Frontal cortex (tissue), 4 donors: ENCODE measurements around the gene UQCC2. TPM values are rescaled to one million over a fixed set of nuclear protein-coding genes. Genes with fewer than 3 reads are reported as not detected.

Source experiments
- DNase-seq, 2 donors: peaks; one replicate each; pipeline ENCODE4 v3.0.0; 2012; ENCODE audit warnings: low spot score in 2 of 2
- FAIRE-seq: peaks from 2 replicates; lab custom pipeline; 2012; peaks lifted over from hg19 to GRCh38; lab: Jason Lieb, UNC
- total RNA-seq: library from RNA; depleted of rRNA; stranded (reverse); fragments of >200 nt; gene quantifications from one replicate; pipeline ENCODE4 v1.2.3, GENCODE V29; 2014
- donor health status: control.
- donor health status: control.
- donor health status: control.

Gene UQCC2
- total RNA-seq = 19.6 TPM

- DNase-seq = peak; percentile 83 to 96
- FAIRE-seq = no peak
Measured at GRCh38 chr6:33711140-33712129, at the start of gene UQCC2. TSS of gene UQCC2 (minus strand) at chr6:33711700. CDS start at chr6:33711686, 14 bp downstream.

GRCh38 chr6:33759887-33760629, 48.6 kb upstream of the UQCC2 start:
- no peak for FAIRE-seq
- no peak for DNase-seq

GRCh38 chr6:33758815-33759216, 47.3 kb upstream of the UQCC2 start:
- FAIRE-seq (no peak), DNase-seq (no peak)

GRCh38 chr6:33757906-33758305, 46.4 kb upstream of the UQCC2 start:
- FAIRE-seq (no peak), DNase-seq (no peak)

GRCh38 chr6:33757113-33757512, 45.6 kb upstream of the UQCC2 start:
- DNase-seq (no peak), FAIRE-seq (no peak)

GRCh38 chr6:33756211-33756954, 44.9 kb upstream of the UQCC2 start:
- FAIRE-seq = no peak
- DNase-seq = no peak

GRCh38 chr6:33755070-33755869, 43.8 kb upstream of the UQCC2 start:
- no peak for DNase-seq
- FAIRE-seq = no peak

- FAIRE-seq (no peak), DNase-seq (no peak)
Measured at GRCh38 chr6:33754222-33754621, 42.7 kb upstream of the UQCC2 start.

- DNase-seq = no peak
- FAIRE-seq = no peak
Measured at GRCh38 chr6:33752646-33753015, 41.1 kb upstream of the UQCC2 start.

GRCh38 chr6:33751771-33752645, 40.5 kb upstream of the UQCC2 start:
- DNase-seq (no peak), FAIRE-seq (no peak)

- DNase-seq = no peak
- no peak for FAIRE-seq
Measured at GRCh38 chr6:33750244-33750991, 38.9 kb upstream of the UQCC2 start.

- DNase-seq (no peak), FAIRE-seq (no peak)
Measured at GRCh38 chr6:33749401-33749800, 37.9 kb upstream of the UQCC2 start.

GRCh38 chr6:33748841-33749240, 37.3 kb upstream of the UQCC2 start:
- DNase-seq (no peak), FAIRE-seq (no peak)

- FAIRE-seq (no peak), DNase-seq (no peak)
Measured at GRCh38 chr6:33747823-33748222, 36.3 kb upstream of the UQCC2 start.

GRCh38 chr6:33746651-33747100, 35.2 kb upstream of the UQCC2 start, which contains the start of gene IP6K3:
TSS of gene IP6K3 (minus strand) at chr6:33746905. CDS start at chr6:33735476, 11,429 bp downstream.
- FAIRE-seq (peak; percentile 13), DNase-seq (peak; percentile 53 to 57)

- peak; percentile 41 to 58 for DNase-seq
- no peak for FAIRE-seq
Measured at GRCh38 chr6:33746036-33746600, 34.6 kb upstream of the UQCC2 start.

- no peak for DNase-seq
Measured at GRCh38 chr6:33745548-33745947, 34.0 kb upstream of the UQCC2 start.

More at GRCh38 chr6:33745548-33745947, 34.0 kb upstream of the UQCC2 start:
- FAIRE-seq = no peak
